ENCODE measurements around the gene SHC4. TPM values are rescaled to one million over a fixed set of nuclear protein-coding genes. Genes with fewer than 3 reads are reported as not detected.

SHC4 gene
- total and polyA plus RNA-seq, 9 of the 15 experiments (the other 6 are each of a cell fraction or from before 2014, with no cell fraction given), result 0.43 to 1.2 (median 0.67) TPM

DNA sequence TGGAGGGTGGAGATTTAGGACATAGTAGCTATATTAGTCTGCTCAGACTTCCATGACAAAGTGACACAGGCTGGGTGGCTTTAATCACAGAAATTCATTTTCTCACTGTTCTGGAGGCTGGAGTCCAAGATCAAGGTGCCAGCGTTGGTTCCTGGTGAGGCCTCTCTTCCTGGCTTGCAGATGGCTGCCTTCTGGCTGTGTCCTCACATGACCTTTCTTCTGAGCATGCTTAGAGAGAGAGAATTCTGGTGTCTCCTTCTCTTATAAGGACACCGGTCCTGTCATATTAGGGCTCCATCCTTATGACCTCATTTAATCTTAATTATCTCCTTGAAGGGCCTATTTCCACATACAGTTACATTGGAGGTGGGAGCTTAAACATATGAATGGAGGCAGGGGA, 14.9 kb upstream of the SHC4 start:
- H3K4me3 ChIP-seq, result no peak overlapping the region
- H3K9ac ChIP-seq (ENCODE audit: insufficient read depth in 1 of 2, low read depth in 2 of 2, low read length in 2 of 2), result no peak overlapping the region
- DNase-seq (ENCODE audit: extremely low read depth in 1 of 4, low spot score in 3 of 4), result no peak
- no peak overlapping the region for H3K27ac ChIP-seq (ENCODE audit: extremely low read depth, low read depth, low read length)
- POLR2A ChIA-PET, result no interaction called here
- peaks cover 11 to 12% of the 10 kb centered on the region in 2 experiments; a peak in 3 of 5 replicates for H3K4me1 ChIP-seq (replicated peaks in 1 of 2; ENCODE audit: control insufficient read depth in 2 of 2, insufficient read depth in 2 of 2, low read length in 2 of 2)
- H3K4me2 ChIP-seq (ENCODE audit: insufficient read depth, low read length), result no peak overlapping the region
- no peaks in the 10 kb centered on the region for H3K9me1 ChIP-seq (ENCODE audit: control insufficient read depth, insufficient read depth, low read length)
- no peak for ATAC-seq
- BruUV-seq (replicated peaks), result no TSS peak
- H2AFZ ChIP-seq (ENCODE audit: low read depth, low read length), result 0 out of 2 replicates have a peak overlapping the region, but pooled peaks have one; percentile 6
- intact Hi-C loops (cut with micrococcal nuclease) (no loop called here), in situ Hi-C loops (cut with MboI) (no loop called here)
- H3K79me2 ChIP-seq (ENCODE audit: control insufficient read depth, insufficient read depth, low read length), result no peaks in the 10 kb centered on the region
- H3K27me3 ChIP-seq (ENCODE audit: control insufficient read depth in 2 of 2, insufficient read depth in 2 of 2, low read length in 2 of 2), result no peaks in the 10 kb centered on the region
- FAIRE-seq, result no peak
- no peaks in the 10 kb centered on the region for H4K20me1 ChIP-seq (replicated peaks; ENCODE audit: control insufficient read depth, insufficient read depth, low read length)
- WGBS (ENCODE audit: insufficient coverage, low coverage, missing lambda C conversion rate), result 23% methylated on average over 2 of the region's 2 CpGs
- no peaks in the 10 kb centered on the region for H3K36me3 ChIP-seq (ENCODE audit: control insufficient read depth, insufficient read depth, low read length)
- TF ChIP-seq TCF7L2 (IDR thresholded peaks at IDR 0.05; ENCODE audit: low read depth, low read length), result no peak
- TF ChIP-seq ARID1B (IDR thresholded peaks at IDR 0.05), result no peak
- no peak for TF ChIP-seq ZNF57 (CRISPR knock-in tag; IDR thresholded peaks at IDR 0.05)
- TF ChIP-seq SMARCA4 (IDR thresholded peaks at IDR 0.05), result no peak
- TF ChIP-seq ZNF740 (CRISPR knock-in tag; IDR thresholded peaks at IDR 0.05), result no peak
- no peak for TF ChIP-seq ZNF740 (tag; IDR thresholded peaks at IDR 0.05)
- TF ChIP-seq, protein P1, sequence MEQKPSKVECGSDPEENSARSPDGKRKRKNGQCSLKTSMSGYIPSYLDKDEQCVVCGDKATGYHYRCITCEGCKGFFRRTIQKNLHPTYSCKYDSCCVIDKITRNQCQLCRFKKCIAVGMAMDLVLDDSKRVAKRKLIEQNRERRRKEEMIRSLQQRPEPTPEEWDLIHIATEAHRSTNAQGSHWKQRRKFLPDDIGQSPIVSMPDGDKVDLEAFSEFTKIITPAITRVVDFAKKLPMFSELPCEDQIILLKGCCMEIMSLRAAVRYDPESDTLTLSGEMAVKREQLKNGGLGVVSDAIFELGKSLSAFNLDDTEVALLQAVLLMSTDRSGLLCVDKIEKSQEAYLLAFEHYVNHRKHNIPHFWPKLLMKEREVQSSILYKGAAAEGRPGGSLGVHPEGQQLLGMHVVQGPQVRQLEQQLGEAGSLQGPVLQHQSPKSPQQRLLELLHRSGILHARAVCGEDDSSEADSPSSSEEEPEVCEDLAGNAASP (IDR thresholded peaks at IDR 0.05), result peak; percentile 56; the same call in 1 of the 2 replicates
- TF ChIP-seq E2F1 (CRISPR knock-in tag; IDR thresholded peaks at IDR 0.05), result no peak
- no peaks in the 10 kb centered on the region for H3K9me3 ChIP-seq (replicated peaks; ENCODE audit: control insufficient read depth, insufficient read depth, low read depth, low read length)
- CTCF ChIA-PET (ENCODE audit: low intra/inter-chr PET ratio), result no interaction called here

All from K562 (cell line).